Left forelimb (tissue), 1 donor: Measurements from ENCODE around the gene PLK3.
"Not testable (repeated sequence)": the region's sequence is repeated elsewhere in the genome, so short reads cannot be mapped to it uniquely, and the experiment has no call there.

Experiments used
- DNase-seq: peaks from one replicate; pipeline ENCODE4 v3.0.0-alpha.2; 2018; ENCODE audit warnings: low spot score

The PLK3 gene

GRCh38 chr1:44787506-44787905, 12.7 kb upstream of the PLK3 start:
- DNase-seq, result no peak

- DNase-seq, result no peak
These were observed 11.9 kb upstream of the PLK3 start, which contains the start of gene BEST4 for GRCh38 chr1:44788120-44788860. BEST4 (minus strand) TSS chr1:44788170; CDS start chr1:44787705, 465 bp downstream.

- DNase-seq, result no peak
These were observed 9.0 kb upstream of the PLK3 start for GRCh38 chr1:44790968-44791801.

- no peak for DNase-seq
These were observed 7.3 kb upstream of the PLK3 start for GRCh38 chr1:44792736-44793502.

- DNase-seq, result not testable (repeated sequence)
These were observed 2.3 kb upstream of the PLK3 start for GRCh38 chr1:44797886-44798285.

- no peak for DNase-seq
These were observed 1.5 kb upstream of the PLK3 start for GRCh38 chr1:44798481-44799365.

GRCh38 chr1:44801491-44802305, 1.5 kb downstream of the PLK3 start:
- no peak for DNase-seq

GRCh38 chr1:44802306-44803061, 2.3 kb downstream of the PLK3 start:
- no peak for DNase-seq

GRCh38 chr1:44803062-44803311, 2.8 kb downstream of the PLK3 start:
- DNase-seq, result no peak

GRCh38 chr1:44803312-44804095, 3.3 kb downstream of the PLK3 start:
- DNase-seq, result no peak

GRCh38 chr1:44805311-44806024, 5.3 kb downstream of the PLK3 start:
- no peak for DNase-seq

- DNase-seq, result peak; percentile 63
These were observed 6.0 kb downstream of the PLK3 start for GRCh38 chr1:44806025-44806703.

GRCh38 chr1:44806704-44807363, 6.7 kb downstream of the PLK3 start, which contains the start of gene DYNLT4:
DYNLT4 (minus strand) TSS chr1:44807351; CDS start chr1:44806668, 683 bp downstream.
- DNase-seq, result peak; percentile 68

- DNase-seq, result peak; percentile 93
These were observed 7.3 kb downstream of the PLK3 start for GRCh38 chr1:44807364-44808062.

- DNase-seq, result peak; percentile 94
These were observed 8.1 kb downstream of the PLK3 start, which contains the start of gene BTBD19 for GRCh38 chr1:44808063-44808937. BTBD19 (plus strand) TSS chr1:44808523; CDS start chr1:44808821, 298 bp downstream.
